ENCODE data around the gene CRYBG1.

CRYBG1 gene

GRCh38 chr6:106612671-106613416 lies 252.3 kb downstream of the CRYBG1 start:
- DNase-seq, result no peak

- DNase-seq, result no peak
Measured at GRCh38 chr6:106613590-106613989, 253.1 kb downstream of the CRYBG1 start.

DNA sequence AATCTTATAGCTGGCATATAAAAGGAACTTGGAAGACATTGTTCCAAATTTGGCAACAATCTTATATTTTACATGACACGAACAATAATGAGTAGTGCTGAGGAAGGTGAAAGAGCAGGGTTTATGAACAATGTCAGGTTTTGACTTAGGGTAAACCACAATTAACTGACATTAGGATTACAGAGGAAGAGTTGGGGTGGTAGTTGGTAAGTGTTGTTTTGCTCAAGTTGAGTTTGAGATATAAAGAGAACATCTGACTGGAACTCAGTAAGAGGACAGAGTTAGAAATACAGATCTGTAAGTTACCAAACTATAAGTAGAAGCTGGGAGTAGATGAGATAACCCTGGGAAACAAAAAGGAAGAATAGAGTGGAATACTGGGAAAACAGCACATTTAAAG lies 253.6 kb downstream of the CRYBG1 start:
- no peak for DNase-seq

DNA sequence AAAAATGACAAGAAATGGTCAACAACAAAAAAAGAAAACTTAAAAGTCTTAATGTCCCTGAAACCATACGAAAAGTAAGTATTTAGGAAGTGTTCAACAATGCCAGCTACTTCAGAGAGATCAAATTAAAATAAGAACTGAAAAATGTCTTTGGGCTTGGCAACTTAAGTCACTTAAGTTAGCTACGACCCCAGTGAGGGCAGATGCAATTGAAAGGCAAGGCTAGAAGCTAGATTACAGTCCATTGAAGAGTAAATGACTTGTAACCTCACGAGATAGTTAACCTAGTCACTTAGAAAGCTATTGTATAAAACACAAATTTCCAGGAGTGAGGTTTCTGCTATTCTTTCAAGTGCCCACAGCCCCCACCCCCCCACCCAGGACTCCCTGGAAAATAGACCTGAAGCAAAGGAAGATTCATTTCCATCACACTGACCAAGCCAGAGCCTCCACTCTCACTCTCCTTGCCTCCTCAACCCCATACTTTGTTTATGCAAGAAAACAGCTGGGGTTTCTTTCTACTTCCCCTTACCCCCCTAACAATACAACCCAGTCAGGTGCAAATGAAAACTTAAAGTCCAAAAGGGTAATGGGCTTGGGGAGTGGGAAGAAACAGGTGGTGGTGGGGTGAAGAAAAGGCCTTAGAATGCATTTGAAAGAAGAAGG lies 254.2 kb downstream of the CRYBG1 start:
- no peak for DNase-seq

- DNase-seq, result no peak
Measured at GRCh38 chr6:106617302-106617701, 256.8 kb downstream of the CRYBG1 start.

GRCh38 chr6:106617857-106618256 lies 257.3 kb downstream of the CRYBG1 start:
- DNase-seq, result no peak

DNA sequence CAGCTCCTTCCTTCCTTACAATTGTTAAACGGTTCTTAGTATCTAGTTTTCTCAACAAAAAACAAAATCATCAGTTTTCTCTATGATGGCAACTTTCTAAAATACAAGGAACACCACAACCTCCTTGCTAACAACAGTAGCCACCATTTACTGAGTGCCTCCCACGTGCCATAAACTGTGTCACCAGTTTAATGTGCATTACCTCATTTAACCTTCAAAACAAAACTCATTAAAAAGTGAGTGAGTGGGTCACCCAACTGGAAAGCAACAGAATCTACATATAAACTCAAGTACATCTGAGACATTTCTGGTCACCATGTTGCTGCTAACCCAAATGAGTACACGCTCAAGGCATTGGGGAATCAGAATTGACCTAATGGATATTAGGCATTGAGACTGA lies 257.8 kb downstream of the CRYBG1 start:
- no peak for DNase-seq

- DNase-seq, result no peak
Measured at GRCh38 chr6:106619223-106619622, 258.7 kb downstream of the CRYBG1 start.

- DNase-seq, result peak; percentile 8
Measured at GRCh38 chr6:106620931-106621672, 260.6 kb downstream of the CRYBG1 start.
